ENCODE data around the gene TMEM63B. TPM values are rescaled to one million over a fixed set of nuclear protein-coding genes. Genes with fewer than 3 reads are reported as not detected.

TMEM63B gene
- total RNA-seq, 4 donors from 2014 or later = 73.4 to 91.2 (median 87.7) TPM

- no peak for TF ChIP-seq POLR2A (IDR thresholded peaks at IDR 0.05)
- no peak for TF ChIP-seq CTCF (IDR thresholded peaks at IDR 0.05)
- H3K4me3 ChIP-seq (ENCODE audit: low read depth, poor library complexity, severe bottlenecking) = no peak overlapping the region
- 64 to 88% methylated on average over 1 of the region's 1 CpG for WGBS, 2 donors
- intact Hi-C loops (cut with DNase I; ENCODE audit: low total_unique reads) = no loop called here
- no peak for DNase-seq (ENCODE audit: low spot score in 2 of 2)
Observed at GRCh38 chr6:44108471-44108870, 18.9 kb upstream of the TMEM63B start.

DNA sequence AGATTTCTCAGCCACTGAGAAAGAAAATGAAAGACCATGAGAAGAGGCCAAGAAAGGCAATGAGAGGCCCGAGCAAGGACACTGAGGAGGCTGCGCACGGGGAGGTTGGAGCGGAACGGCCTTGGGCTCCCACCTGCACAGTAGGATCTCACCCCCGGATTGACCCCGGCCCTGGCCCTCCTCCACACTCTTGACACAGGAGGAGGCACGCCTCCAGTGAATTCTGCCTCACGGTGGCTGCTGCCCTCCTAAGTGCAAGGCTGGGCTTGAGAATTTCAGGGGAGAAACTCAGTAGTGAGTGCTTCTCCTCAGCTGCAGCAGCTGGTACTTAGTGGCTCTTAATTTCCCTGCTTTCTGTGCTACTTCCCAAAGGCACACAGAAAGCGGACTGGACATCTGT lies 18.1 kb upstream of the TMEM63B start:
- intact Hi-C loops (cut with DNase I; ENCODE audit: low total_unique reads) = no loop called here
- WGBS, 2 donors = 85 to 89% methylated on average over 10 of the region's 10 CpGs
- no peak overlapping the region for H3K4me3 ChIP-seq (ENCODE audit: low read depth, poor library complexity, severe bottlenecking)
- TF ChIP-seq POLR2A (IDR thresholded peaks at IDR 0.05) (no peak), CTCF (IDR thresholded peaks at IDR 0.05) (no peak)
- DNase-seq (ENCODE audit: low spot score in 2 of 2) = no peak

- intact Hi-C loops (cut with DNase I; ENCODE audit: low total_unique reads) = no loop called here
- WGBS, 2 donors = 74 to 93% methylated on average over 6 of the region's 6 CpGs
- TF ChIP-seq POLR2A (IDR thresholded peaks at IDR 0.05) (no peak), CTCF (IDR thresholded peaks at IDR 0.05) (no peak)
- DNase-seq (ENCODE audit: low spot score in 2 of 2) = no peak
- H3K4me3 ChIP-seq (ENCODE audit: low read depth, poor library complexity, severe bottlenecking) = no peak overlapping the region
Observed at GRCh38 chr6:44110005-44110676, 17.2 kb upstream of the TMEM63B start.

GRCh38 chr6:44110966-44111365 lies 16.4 kb upstream of the TMEM63B start:
- no peak for DNase-seq (ENCODE audit: low spot score in 2 of 2)
- intact Hi-C loops (cut with DNase I; ENCODE audit: low total_unique reads) = no loop called here
- 89 to 93% methylated on average over 3 of the region's 3 CpGs for WGBS, 2 donors
- H3K4me3 ChIP-seq (ENCODE audit: low read depth, poor library complexity, severe bottlenecking) = no peak overlapping the region
- TF ChIP-seq POLR2A (IDR thresholded peaks at IDR 0.05) (no peak), CTCF (IDR thresholded peaks at IDR 0.05) (no peak)

- TF ChIP-seq CTCF (IDR thresholded peaks at IDR 0.05) (no peak), POLR2A (IDR thresholded peaks at IDR 0.05) (no peak)
- intact Hi-C loops (cut with DNase I; ENCODE audit: low total_unique reads) = no loop called here
- no peak for DNase-seq (ENCODE audit: low spot score in 2 of 2)
- WGBS, 2 donors = 71 to 87% methylated on average over 6 of the region's 6 CpGs
- H3K4me3 ChIP-seq (ENCODE audit: low read depth, poor library complexity, severe bottlenecking) = no peak overlapping the region
Observed at GRCh38 chr6:44111434-44112417, 15.6 kb upstream of the TMEM63B start.

All from lower leg skin (tissue), 4 donors.